Measurements from ENCODE around the gene LDHD. TPM values are rescaled to one million over a fixed set of nuclear protein-coding genes. Genes with fewer than 3 reads are reported as not detected.

LDHD gene
- total and polyA plus RNA-seq, 9 of the 15 experiments (the other 6 are each of a cell fraction or from before 2014, with no cell fraction given): 0.19 to 0.86 (median 0.54) TPM; not detected in 3

GRCh38 chr16:75110637-75111513, 5.7 kb downstream of the LDHD start (continued):
- TF ChIP-seq PRDM10 (IDR thresholded peaks at IDR 0.05; ENCODE audit: partially characterized antibody) (no peak), JUND (IDR thresholded peaks at IDR 0.05; ENCODE audit: borderline replicate concordance, low read depth, low read length) (peak; percentile 62; the same call in 1 of the 2 replicates), JUND (tag; IDR thresholded peaks at IDR 0.05; ENCODE audit: borderline replicate concordance, low read depth, low read length) (0 out of 3 replicates have a peak, but pooled peaks have one; percentile 39), CXXC5 (CRISPR knock-in tag; IDR thresholded peaks at IDR 0.05) (0 out of 2 replicates have a peak, but pooled peaks have one; percentile 43), SRSF1 (IDR thresholded peaks at IDR 0.05; ENCODE audit: low read depth, low read length) (no peak), AFF4 (CRISPR knock-in tag; IDR thresholded peaks at IDR 0.05) (no peak), MED1 (CRISPR knock-in tag; IDR thresholded peaks at IDR 0.05; ENCODE audit: borderline replicate concordance) (no peak), YY1 (IDR thresholded peaks at IDR 0.05; ENCODE audit: borderline replicate concordance in 1 of 3, control insufficient read depth in 1 of 3, extremely low read depth in 1 of 3, insufficient read depth in 3 of 3, insufficient read length in 1 of 3, insufficient replicate concordance in 2 of 3, low read depth in 1 of 3, low read length in 2 of 3) (peak in 1 of 3 experiments; percentile 27), CREB1 (IDR thresholded peaks at IDR 0.05) (no peak), CREB1 (CRISPR knock-in tag; IDR thresholded peaks at IDR 0.05) (0 out of 2 replicates have a peak, but pooled peaks have one; percentile 35), IRF1 (CRISPR knock-in tag; IDR thresholded peaks at IDR 0.05; ENCODE audit: borderline replicate concordance) (no peak)
